ENCODE results near the gene ACRBP.
A peak's percentile ranks its signal among the peaks of the same experiment; 100 is the strongest.

Gene ACRBP

GRCh38 chr12:6614513-6615172 is 32.6 kb downstream of the ACRBP start:
- ChIA-PET CTCF (interaction anchor here (1.0 to 5.0 kb wide), 13 partner anchors 9 to 194 kb away, joined by 3 to 34 read pairs (median 5); partner anchors contain the start of genes MLF2 and PTMS), POLR2A (interaction anchor here (0.7 kb wide), 1 partner anchor 153 kb away, joined by 3 read pairs; no protein-coding TSS in a partner anchor)
- no peak overlapping the region for H3K4me3 ChIP-seq (ENCODE audit: low read depth, low read length)
- TF ChIP-seq, protein P1, sequence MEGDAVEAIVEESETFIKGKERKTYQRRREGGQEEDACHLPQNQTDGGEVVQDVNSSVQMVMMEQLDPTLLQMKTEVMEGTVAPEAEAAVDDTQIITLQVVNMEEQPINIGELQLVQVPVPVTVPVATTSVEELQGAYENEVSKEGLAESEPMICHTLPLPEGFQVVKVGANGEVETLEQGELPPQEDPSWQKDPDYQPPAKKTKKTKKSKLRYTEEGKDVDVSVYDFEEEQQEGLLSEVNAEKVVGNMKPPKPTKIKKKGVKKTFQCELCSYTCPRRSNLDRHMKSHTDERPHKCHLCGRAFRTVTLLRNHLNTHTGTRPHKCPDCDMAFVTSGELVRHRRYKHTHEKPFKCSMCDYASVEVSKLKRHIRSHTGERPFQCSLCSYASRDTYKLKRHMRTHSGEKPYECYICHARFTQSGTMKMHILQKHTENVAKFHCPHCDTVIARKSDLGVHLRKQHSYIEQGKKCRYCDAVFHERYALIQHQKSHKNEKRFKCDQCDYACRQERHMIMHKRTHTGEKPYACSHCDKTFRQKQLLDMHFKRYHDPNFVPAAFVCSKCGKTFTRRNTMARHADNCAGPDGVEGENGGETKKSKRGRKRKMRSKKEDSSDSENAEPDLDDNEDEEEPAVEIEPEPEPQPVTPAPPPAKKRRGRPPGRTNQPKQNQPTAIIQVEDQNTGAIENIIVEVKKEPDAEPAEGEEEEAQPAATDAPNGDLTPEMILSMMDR (IDR thresholded peaks at IDR 0.05; ENCODE audit: insufficient read depth, low read length, missing control alignments) = no peak
- DNase-seq (ENCODE audit: low read depth, low spot score) = no peak

DNA sequence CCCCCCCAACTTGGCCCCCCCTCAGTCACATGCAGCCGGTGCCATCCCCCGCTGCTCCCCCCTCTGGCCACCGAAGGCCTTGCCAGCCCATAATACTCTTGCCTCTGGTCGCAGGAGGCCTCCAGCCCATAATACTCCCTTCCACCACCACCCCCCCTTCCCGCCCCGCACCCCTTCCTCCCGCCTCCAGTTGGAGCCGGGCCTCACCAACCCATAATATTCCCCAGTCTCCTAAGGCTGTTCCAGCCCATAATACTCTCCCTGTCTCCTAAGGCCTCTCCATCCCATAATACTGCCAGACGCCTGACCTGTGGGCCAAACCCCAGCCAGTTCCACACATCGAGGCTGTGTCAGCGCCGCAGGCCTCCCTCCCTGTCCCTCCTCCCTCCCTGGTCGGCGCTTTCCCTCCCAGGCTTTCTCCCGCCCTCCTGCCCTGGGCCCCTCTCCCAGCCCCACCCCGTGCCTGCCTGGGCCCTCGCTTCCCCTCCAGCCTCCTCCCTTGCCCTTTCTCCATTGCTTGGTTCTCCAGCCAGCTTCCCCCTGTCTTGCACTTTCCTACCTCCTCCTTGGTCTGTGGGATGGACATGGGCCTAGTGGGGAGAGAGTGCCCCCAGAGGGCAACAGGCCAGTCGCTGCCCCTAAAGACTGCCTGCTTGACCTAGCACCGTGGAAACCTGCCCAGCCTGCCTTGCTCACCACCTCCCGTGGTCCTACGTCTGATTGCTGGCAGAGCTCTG is 33.3 kb downstream of the ACRBP start:
- ChIA-PET POLR2A (interaction anchor here (0.7 to 1.2 kb wide), 2 partner anchors 110 to 154 kb away, joined by 3 to 5 read pairs; partner anchors contain the start of gene COPS7A), CTCF (interaction anchor here (1.0 to 5.0 kb wide), 10 partner anchors 9 to 195 kb away, joined by 3 to 34 read pairs (median 5); partner anchors contain the start of genes MLF2, PTMS and ZNF384)
- TF ChIP-seq, protein P1 (IDR thresholded peaks at IDR 0.05; ENCODE audit: insufficient read depth, low read length, missing control alignments) = peak; percentile 11
- DNase-seq (ENCODE audit: low read depth, low spot score) = peak; percentile 83
- H3K4me3 ChIP-seq (ENCODE audit: low read depth, low read length) = no peak overlapping the region

DNA sequence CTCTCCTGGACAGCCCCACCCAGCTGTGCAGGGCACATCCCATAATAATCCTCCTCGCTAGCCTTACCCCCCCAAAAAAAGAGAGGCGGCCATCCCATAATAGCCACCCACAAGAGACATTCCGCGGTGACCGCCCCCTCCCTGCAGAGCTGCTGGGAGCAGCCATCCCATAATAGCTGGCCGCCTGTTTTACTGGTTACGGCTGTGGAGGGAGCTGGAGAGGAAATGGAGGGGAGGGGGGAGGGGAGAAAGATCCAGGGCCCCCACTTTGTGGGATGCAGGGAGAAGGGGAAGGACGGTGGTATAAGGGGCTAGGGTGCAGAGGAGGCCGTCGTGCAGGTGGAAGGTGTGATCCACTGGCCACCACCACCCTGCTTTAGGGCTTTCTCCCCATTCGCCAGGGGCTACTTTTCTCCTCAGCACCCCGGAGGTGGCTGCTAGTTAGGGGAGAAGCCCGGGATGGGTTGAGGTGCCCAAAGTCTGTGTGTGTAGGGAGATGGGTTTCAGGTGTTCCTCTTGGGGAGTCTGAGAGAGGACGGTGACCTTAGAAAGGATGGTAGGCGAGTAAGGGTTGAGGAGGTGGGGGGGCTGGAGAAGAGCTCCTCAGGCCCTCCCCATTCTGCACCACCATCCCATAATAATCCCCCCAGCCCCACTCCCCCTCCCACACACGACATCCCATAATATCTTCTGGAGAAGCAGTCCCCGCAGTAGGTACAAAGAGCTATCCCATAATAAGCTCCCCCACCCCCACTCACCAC is 34.0 kb downstream of the ACRBP start:
- DNase-seq (ENCODE audit: low read depth, low spot score) = no peak
- TF ChIP-seq, protein P1 (IDR thresholded peaks at IDR 0.05; ENCODE audit: insufficient read depth, low read length, missing control alignments) = no peak
- ChIA-PET CTCF (interaction anchor here (0.6 to 5.0 kb wide), 8 partner anchors 22 to 154 kb away, joined by 3 to 34 read pairs (median 4); partner anchors contain the start of genes MLF2, PTMS and ZNF384), POLR2A (interaction anchor here (0.5 to 1.2 kb wide), 4 partner anchors 16 to 111 kb away, joined by 3 to 5 read pairs (median 4); partner anchors contain the start of gene COPS7A)
- H3K4me3 ChIP-seq (ENCODE audit: low read depth, low read length) = peak overlapping the region; percentile 12

GRCh38 chr12:6612652-6613014 is 34.6 kb downstream of the ACRBP start:
- DNase-seq (ENCODE audit: low read depth, low spot score) = no peak
- H3K4me3 ChIP-seq (ENCODE audit: low read depth, low read length) = no peak overlapping the region
- CTCF ChIA-PET = interaction anchor here (0.6 to 5.0 kb wide), 6 partner anchors 22 to 154 kb away, joined by 3 to 34 read pairs (median 4); partner anchors contain the start of gene ZNF384
- POLR2A ChIA-PET = interaction anchor here (0.5 to 1.0 kb wide), 3 partner anchors 16 to 80 kb away, joined by 3 to 4 read pairs (median 4); no protein-coding TSS in a partner anchor
- TF ChIP-seq, protein P1 (IDR thresholded peaks at IDR 0.05; ENCODE audit: insufficient read depth, low read length, missing control alignments) = no peak

- POLR2A ChIA-PET = interaction anchor here (0.7 kb wide), 1 partner anchor 15 kb away, joined by 4 read pairs; no protein-coding TSS in a partner anchor
Measured at GRCh38 chr12:6612247-6612646, 35.0 kb downstream of the ACRBP start.

More at GRCh38 chr12:6612247-6612646, 35.0 kb downstream of the ACRBP start:
- H3K4me3 ChIP-seq (ENCODE audit: low read depth, low read length) = no peak overlapping the region
- CTCF ChIA-PET = interaction anchor here (0.6 to 5.0 kb wide), 4 partner anchors 47 to 154 kb away, joined by 3 to 34 read pairs (median 4); no protein-coding TSS in a partner anchor
- TF ChIP-seq, protein P1 (IDR thresholded peaks at IDR 0.05; ENCODE audit: insufficient read depth, low read length, missing control alignments) = no peak
- DNase-seq (ENCODE audit: low read depth, low spot score) = no peak

All from AG04449 (cell line).